Body of pancreas (tissue), 4 donors: ENCODE measurements around the gene TMEM106C. TPM values are rescaled to one million over a fixed set of nuclear protein-coding genes. Genes with fewer than 3 reads are reported as not detected.

Source experiments
- ATAC-seq: fragments of 150-250 bp; one replicate; pipeline ENCODE4 v1.9.1; 2016
- DNase-seq, 4 donors: peaks; one replicate each; pipeline ENCODE4 v3.0.0-alpha.2; 2019
- H3K27ac ChIP-seq, 4 donors: fragments of 200-600 bp; sonication (generic); 1 replicate in 3 of 4; 2 replicates in 1 of 4; pipeline versions ENCODE4 v1.5.1 to v1.6.1; 2016 to 2019; ENCODE audit warnings: mild to moderate bottlenecking in 1 of 4, mixed read lengths in 1 of 4, moderate library complexity in 1 of 4
- H3K27me3 ChIP-seq, 2 donors: fragments of 200-600 bp; sonication (generic); one replicate each; pipeline ENCODE4 v1.6.0; 2016; ENCODE audit warnings: mild to moderate bottlenecking in 1 of 2
- H3K36me3 ChIP-seq, 2 donors: fragments of 200-600 bp; sonication (generic); replicated peaks in 1 of 2; 2 replicates each; pipeline ENCODE4 v1.5.1; 2016; ENCODE audit warnings: low read depth in 2 of 2; ENCODE audit not compliant: insufficient read depth in 1 of 2
- H3K4me1 ChIP-seq: fragments of 200-600 bp; sonication (generic); one replicate; pipeline ENCODE4 v1.6.0; 2016
- H3K4me3 ChIP-seq, 2 donors: fragments of 200-600 bp; sonication (generic); 1 replicate in 1 of 2; 2 replicates in 1 of 2; pipeline ENCODE4 v1.5.1; 2016 to 2019
- H3K9me3 ChIP-seq, 3 donors: fragments of 200-600 bp; sonication (generic); 1 replicate in 2 of 3; 2 replicates in 1 of 3; pipeline ENCODE4 v1.5.1; 2016
- POLR2A ChIP-seq, 3 donors: fragments of 450-650 bp; IDR thresholded peaks; one replicate each; pipeline ENCODE4 v1.6.1; 2016; ENCODE audit warnings: antibody characterized with exemption in 3 of 3, mild to moderate bottlenecking in 2 of 3
- WGBS, 2 donors: methylation state at CpG; one replicate each; pipeline ENCODE4 v1.1.5; 2017; 5-methylcytosine and 5-hydroxymethylcytosine counted together
- intact Hi-C: fragments of 100-400 bp; cut with DNase I; formaldehyde crosslinking; loops from one replicate; pipeline ENCODE4 v1.15.1; 2023
- total RNA-seq, 2 donors: library from RNA; depleted of rRNA; stranded (reverse); fragments of >200 nt; gene quantifications; one replicate each; pipeline ENCODE4 v1.1.0, GENCODE V29; 2016
- TF ChIP-seq, protein P1 (sequence below), 7 experiments: fragments of 450-650 bp in 4 of 7; fragments of 200-600 bp in 3 of 7; sonication (generic) in 3 of 7; IDR thresholded peaks; one replicate each; pipeline ENCODE4 v1.5.1; 2016 to 2019; ENCODE audit warnings: antibody characterized with exemption in 7 of 7

TMEM106C gene
- total RNA-seq, 2 donors from 2014 or later, result 38.2 to 47.0 TPM

DNA sequence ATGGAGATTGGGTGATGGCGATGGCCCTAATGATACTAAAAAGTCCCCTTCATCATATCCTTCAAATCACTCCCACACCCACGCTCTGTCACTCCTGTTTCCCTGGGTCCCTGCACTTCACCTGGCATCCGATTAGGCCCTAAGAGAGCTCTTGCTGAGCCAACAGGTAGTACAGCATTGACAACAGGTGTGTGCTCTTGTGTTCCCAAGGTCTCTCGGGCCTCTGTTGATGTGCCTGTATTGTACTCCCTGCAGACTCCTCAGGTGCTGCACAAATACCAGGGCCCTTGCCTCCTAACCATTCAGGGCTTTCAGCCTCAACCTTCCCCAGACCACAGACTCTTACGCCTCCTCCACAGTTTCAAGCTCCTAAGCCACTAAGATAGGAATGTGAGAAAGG lies 32.8 kb upstream of the TMEM106C start:
- intact Hi-C loops, result no loop called here
- Histone ChIP-seq H3K27ac (no peak overlapping the region), H3K4me1 (no peaks in the 10 kb centered on the region), H3K4me3 (no peak overlapping the region), H3K27me3 (no peaks in the 10 kb centered on the region), H3K9me3 (no peaks in the 10 kb centered on the region), H3K36me3 (no peaks in the 10 kb centered on the region)
- 74 to 86% methylated on average over 5 of the region's 5 CpGs for WGBS, 2 donors
- TF ChIP-seq, protein P1, sequence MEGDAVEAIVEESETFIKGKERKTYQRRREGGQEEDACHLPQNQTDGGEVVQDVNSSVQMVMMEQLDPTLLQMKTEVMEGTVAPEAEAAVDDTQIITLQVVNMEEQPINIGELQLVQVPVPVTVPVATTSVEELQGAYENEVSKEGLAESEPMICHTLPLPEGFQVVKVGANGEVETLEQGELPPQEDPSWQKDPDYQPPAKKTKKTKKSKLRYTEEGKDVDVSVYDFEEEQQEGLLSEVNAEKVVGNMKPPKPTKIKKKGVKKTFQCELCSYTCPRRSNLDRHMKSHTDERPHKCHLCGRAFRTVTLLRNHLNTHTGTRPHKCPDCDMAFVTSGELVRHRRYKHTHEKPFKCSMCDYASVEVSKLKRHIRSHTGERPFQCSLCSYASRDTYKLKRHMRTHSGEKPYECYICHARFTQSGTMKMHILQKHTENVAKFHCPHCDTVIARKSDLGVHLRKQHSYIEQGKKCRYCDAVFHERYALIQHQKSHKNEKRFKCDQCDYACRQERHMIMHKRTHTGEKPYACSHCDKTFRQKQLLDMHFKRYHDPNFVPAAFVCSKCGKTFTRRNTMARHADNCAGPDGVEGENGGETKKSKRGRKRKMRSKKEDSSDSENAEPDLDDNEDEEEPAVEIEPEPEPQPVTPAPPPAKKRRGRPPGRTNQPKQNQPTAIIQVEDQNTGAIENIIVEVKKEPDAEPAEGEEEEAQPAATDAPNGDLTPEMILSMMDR (IDR thresholded peaks at IDR 0.05), result no peak
- TF ChIP-seq POLR2A (IDR thresholded peaks at IDR 0.05), result no peak
- DNase-seq (no peak), ATAC-seq (no peak)

GRCh38 chr12:47931187-47931586 lies 32.2 kb upstream of the TMEM106C start:
- H3K4me1 ChIP-seq, result no peaks in the 10 kb centered on the region
- H3K9me3 ChIP-seq, result no peaks in the 10 kb centered on the region
- H3K27ac ChIP-seq, result no peak overlapping the region
- ATAC-seq (no peak), DNase-seq (no peak)
- H3K27me3 ChIP-seq, result no peaks in the 10 kb centered on the region
- no peak overlapping the region for H3K4me3 ChIP-seq
- H3K36me3 ChIP-seq, result no peaks in the 10 kb centered on the region
- WGBS, 2 donors, result 43% methylated on average over 1 of the region's 1 CpG
- TF ChIP-seq, protein P1 (IDR thresholded peaks at IDR 0.05), result no peak
- TF ChIP-seq POLR2A (IDR thresholded peaks at IDR 0.05), result no peak
- intact Hi-C loops, result no loop called here

DNA sequence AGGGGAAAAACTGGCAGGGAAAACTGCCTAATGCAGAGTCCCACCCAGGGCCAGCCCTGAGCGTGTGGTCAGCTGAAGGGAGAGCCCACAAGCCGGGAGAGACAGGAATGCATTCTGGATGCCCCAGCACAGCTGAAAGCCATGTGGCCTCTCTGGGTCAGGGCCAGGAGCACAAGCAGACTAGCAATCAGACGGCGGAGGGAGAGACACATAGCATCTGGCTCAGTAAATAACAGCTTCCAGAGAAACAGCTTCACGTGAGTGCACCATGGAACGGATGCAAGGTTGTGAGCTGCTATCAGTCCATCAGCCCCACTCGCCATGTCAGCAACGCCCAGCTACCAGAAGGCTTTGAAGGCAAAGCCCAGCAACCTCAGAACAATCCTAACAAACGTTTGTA lies 28.2 kb upstream of the TMEM106C start:
- WGBS, 2 donors, result 32 to 46% methylated on average over 9 of the region's 9 CpGs
- ATAC-seq (peak; percentile 30), DNase-seq (peak in 3 of 4 donors; percentile 20 to 47 (median 28))
- intact Hi-C loops, result no loop called here
- Histone ChIP-seq H3K36me3 (no peaks in the 10 kb centered on the region), H3K4me1 (no peaks in the 10 kb centered on the region), H3K9me3 (no peaks in the 10 kb centered on the region), H3K27ac (no peak overlapping the region), H3K4me3 (no peak overlapping the region), H3K27me3 (no peaks in the 10 kb centered on the region)
- TF ChIP-seq, protein P1 (IDR thresholded peaks at IDR 0.05), result no peak
- TF ChIP-seq POLR2A (IDR thresholded peaks at IDR 0.05), result no peak

DNA sequence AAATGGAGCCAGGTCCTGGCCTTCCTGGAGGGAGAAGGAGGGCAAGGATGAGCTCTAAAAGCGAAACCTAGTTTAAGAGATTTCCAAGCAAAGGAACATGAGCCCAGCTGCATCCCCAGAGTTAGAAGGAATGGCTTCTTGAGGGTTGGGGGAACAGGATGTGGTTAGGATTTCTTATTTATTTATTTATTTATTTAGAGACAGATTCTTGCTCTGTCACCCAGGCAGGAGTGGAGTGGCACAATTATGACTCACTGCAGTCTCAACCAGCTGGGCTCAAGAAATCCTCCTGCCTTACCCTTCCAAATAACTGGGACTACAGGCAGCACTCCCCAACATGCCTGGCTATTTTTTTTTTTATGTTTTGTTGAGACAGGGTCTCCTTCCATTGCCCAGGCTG lies 25.3 kb upstream of the TMEM106C start:
- ATAC-seq, result no peak
- Histone ChIP-seq H3K27ac (no peak overlapping the region), H3K36me3 (no peaks in the 10 kb centered on the region), H3K9me3 (no peaks in the 10 kb centered on the region), H3K27me3 (no peaks in the 10 kb centered on the region), H3K4me1 (peaks cover 7% of the 10 kb centered on the region), H3K4me3 (no peak overlapping the region)
- TF ChIP-seq POLR2A (IDR thresholded peaks at IDR 0.05), result no peak
- TF ChIP-seq, protein P1 (IDR thresholded peaks at IDR 0.05), result no peak
- WGBS, 2 donors, result 79 to 92% methylated on average over 1 of the region's 1 CpG
- intact Hi-C loops, result no loop called here
- DNase-seq, result no peak

GRCh38 chr12:47938594-47938993 lies 24.8 kb upstream of the TMEM106C start:
- WGBS, 2 donors, result 87 to 94% methylated on average over 4 of the region's 4 CpGs
- no peaks in the 10 kb centered on the region for H3K9me3 ChIP-seq
- H3K4me3 ChIP-seq, result no peak overlapping the region
- DNase-seq, result no peak
- TF ChIP-seq, protein P1 (IDR thresholded peaks at IDR 0.05), result no peak
- TF ChIP-seq POLR2A (IDR thresholded peaks at IDR 0.05), result no peak
- no peak for ATAC-seq
- H3K27ac ChIP-seq, result no peak overlapping the region
- H3K36me3 ChIP-seq, result no peaks in the 10 kb centered on the region
- H3K27me3 ChIP-seq, result no peaks in the 10 kb centered on the region
- H3K4me1 ChIP-seq, result peaks cover 7% of the 10 kb centered on the region
- intact Hi-C loops, result no loop called here
